ENCODE measurements around the gene COL5A3. TPM values are rescaled to one million over a fixed set of nuclear protein-coding genes. Genes with fewer than 3 reads are reported as not detected.

Gene COL5A3
- total RNA-seq, 4 donors from 2014 or later = 9.8 to 30.8 (median 25.2) TPM

DNA sequence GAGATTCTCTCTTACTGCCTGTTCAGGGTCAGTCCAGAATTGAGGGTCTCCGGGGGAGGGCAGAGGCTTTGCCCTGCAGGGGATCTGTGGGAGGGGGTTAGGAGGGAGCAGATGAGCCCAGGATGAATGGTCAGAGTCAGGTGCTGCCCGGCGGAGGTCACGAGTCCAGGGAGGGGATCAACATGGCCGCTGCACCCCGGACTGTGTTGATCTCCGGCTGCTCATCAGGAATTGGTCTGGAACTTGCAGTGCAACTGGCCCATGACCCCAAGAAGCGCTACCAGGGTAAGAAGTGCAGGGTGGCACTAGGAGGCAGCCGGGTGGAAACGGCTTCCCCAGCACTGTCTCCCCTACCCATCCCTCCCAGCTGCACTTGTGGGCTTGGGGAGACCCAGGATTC lies 3.0 kb upstream of the COL5A3 start, which contains the start of gene RDH8:
Gene RDH8, plus strand, starts transcription at position 168 of the 400 bp plus-strand sequence. Its CDS starts 15 bp downstream, at position 183.
- Histone ChIP-seq H3K4me3 (no peak within 1 kb of the TSS), H3K4me1 (peaks cover 0 to 28% (median 7%) of the 10 kb centered on the region in 3 donors), H3K9me3 (no peaks in the 10 kb centered on the region), H3K27ac (peak within 1 kb of the TSS in 1 of 4 donors; percentile 83), H3K27me3 (peaks cover 83% of the 10 kb centered on the region), H3K36me3 (no peaks in the 10 kb centered on the region)
- WGBS, 2 donors (ENCODE audit: low coverage in 1 of 2) = 42% methylated on average over 7 of the region's 10 CpGs; no CpG with 5 or more reads in 1 of the 2 donors
- TF ChIP-seq POLR2A (IDR thresholded peaks at IDR 0.05) = no peak
- TF ChIP-seq, protein P1, sequence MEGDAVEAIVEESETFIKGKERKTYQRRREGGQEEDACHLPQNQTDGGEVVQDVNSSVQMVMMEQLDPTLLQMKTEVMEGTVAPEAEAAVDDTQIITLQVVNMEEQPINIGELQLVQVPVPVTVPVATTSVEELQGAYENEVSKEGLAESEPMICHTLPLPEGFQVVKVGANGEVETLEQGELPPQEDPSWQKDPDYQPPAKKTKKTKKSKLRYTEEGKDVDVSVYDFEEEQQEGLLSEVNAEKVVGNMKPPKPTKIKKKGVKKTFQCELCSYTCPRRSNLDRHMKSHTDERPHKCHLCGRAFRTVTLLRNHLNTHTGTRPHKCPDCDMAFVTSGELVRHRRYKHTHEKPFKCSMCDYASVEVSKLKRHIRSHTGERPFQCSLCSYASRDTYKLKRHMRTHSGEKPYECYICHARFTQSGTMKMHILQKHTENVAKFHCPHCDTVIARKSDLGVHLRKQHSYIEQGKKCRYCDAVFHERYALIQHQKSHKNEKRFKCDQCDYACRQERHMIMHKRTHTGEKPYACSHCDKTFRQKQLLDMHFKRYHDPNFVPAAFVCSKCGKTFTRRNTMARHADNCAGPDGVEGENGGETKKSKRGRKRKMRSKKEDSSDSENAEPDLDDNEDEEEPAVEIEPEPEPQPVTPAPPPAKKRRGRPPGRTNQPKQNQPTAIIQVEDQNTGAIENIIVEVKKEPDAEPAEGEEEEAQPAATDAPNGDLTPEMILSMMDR (IDR thresholded peaks at IDR 0.05) = no peak
- no peak for TF ChIP-seq EP300 (IDR thresholded peaks at IDR 0.05)
- TF ChIP-seq POLR2AphosphoS5 (IDR thresholded peaks at IDR 0.05) = no peak
- no peak for ATAC-seq

DNA sequence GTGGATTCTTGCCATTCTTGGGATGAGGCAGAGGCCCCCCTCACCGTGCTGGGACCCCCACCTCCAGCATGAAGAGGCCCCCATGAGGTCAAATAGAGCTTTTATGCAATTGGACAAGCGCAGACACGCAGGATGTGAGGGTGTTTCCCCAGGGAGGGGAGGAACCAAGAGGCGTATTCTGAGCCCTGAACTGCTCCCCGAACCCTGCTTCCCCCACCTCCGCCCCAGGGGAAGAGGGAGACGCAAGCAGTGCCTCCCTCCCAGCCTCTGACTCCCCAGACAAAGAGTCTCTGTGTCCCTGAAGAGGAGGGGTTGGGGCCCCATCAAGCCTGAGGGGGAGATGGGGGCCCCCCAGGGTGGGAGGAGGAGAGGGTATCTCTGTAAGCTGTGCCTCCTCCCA lies 1.7 kb upstream of the COL5A3 start:
- H3K4me1 ChIP-seq = peaks cover 0 to 42% (median 11%) of the 10 kb centered on the region in 3 donors
- WGBS, 2 donors (ENCODE audit: low coverage in 1 of 2) = 20% methylated on average over 4 of the region's 7 CpGs; no CpG with 5 or more reads in 1 of the 2 donors
- no peaks in the 10 kb centered on the region for H3K9me3 ChIP-seq
- peak overlapping the region in 2 of 4 donors; percentile 1 to 83 for H3K27ac ChIP-seq
- H3K36me3 ChIP-seq = no peaks in the 10 kb centered on the region
- no peak for ATAC-seq
- TF ChIP-seq POLR2AphosphoS5 (IDR thresholded peaks at IDR 0.05) = no peak
- TF ChIP-seq EP300 (IDR thresholded peaks at IDR 0.05) = no peak
- no peak for TF ChIP-seq POLR2A (IDR thresholded peaks at IDR 0.05)
- TF ChIP-seq, protein P1 (IDR thresholded peaks at IDR 0.05) = no peak
- no peak overlapping the region for H3K4me3 ChIP-seq
- H3K27me3 ChIP-seq = peaks cover 96% of the 10 kb centered on the region

DNA sequence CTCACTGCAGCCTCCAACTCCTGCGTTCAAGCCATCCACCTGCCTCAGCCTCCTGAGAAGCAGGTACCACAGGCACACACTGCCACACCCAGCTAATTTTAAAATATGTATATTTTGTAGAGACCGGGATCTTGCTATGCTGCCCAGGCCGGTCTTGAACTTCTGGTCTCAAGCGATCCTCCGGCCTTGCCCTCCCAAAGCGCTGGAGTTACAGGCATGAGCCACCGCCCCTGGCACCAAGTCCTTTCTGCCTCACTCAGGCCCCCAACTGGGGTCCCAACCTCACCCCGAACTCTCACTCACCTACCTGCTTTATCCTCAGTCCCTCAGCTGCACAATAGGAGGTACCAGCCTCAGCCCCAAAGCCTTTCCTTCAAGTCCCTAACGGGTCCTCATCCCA lies 635 bp upstream of the COL5A3 start:
- Histone ChIP-seq H3K4me1 (peaks cover 0 to 50% (median 13%) of the 10 kb centered on the region in 3 donors), H3K9me3 (no peaks in the 10 kb centered on the region), H3K27me3 (peaks cover 99% of the 10 kb centered on the region), H3K4me3 (peak overlapping the region in 1 of 2 donors; percentile 62), H3K36me3 (no peaks in the 10 kb centered on the region), H3K27ac (peak overlapping the region in 2 of 4 donors; percentile 67 to 83)
- ATAC-seq = no peak
- TF ChIP-seq, protein P1 (IDR thresholded peaks at IDR 0.05) = no peak
- no peak for TF ChIP-seq POLR2A (IDR thresholded peaks at IDR 0.05)
- no peak for TF ChIP-seq POLR2AphosphoS5 (IDR thresholded peaks at IDR 0.05)
- no peak for TF ChIP-seq EP300 (IDR thresholded peaks at IDR 0.05)
- whole genome bisulfite sequencing, 2 donors (ENCODE audit: low coverage in 1 of 2) = 80 to 81% methylated on average over 8 to 9 of the region's 9 CpGs

DNA sequence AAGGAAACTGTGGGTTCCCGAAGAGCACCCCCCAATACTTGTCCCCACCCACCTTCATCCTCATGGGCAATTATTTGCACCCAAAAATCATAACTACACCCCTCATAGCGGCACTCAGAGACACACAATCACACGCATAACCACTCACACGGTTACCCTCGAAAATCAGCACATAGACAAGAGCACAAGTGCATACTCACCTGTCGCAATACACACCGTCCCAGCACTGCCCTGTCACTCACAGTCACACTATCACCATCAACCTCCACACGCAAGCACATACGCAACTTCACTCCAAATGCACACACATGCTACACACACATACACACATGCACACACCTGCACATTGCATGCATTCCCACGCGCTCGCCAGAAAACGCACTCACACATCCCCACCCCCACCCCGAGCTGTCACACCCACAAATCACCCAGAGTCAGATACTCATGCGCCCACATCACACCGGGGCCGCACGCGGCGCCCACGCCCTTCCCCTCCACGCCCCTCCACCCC lies 535 bp downstream of the COL5A3 start:
- H3K9me3 ChIP-seq = no peaks in the 10 kb centered on the region
- peak overlapping the region in 3 of 4 donors; percentile 76 to 83 (median 78) for H3K27ac ChIP-seq
- no peak for ATAC-seq
- TF ChIP-seq POLR2A (IDR thresholded peaks at IDR 0.05) = no peak
- TF ChIP-seq EP300 (IDR thresholded peaks at IDR 0.05) = no peak
- TF ChIP-seq POLR2AphosphoS5 (IDR thresholded peaks at IDR 0.05) = no peak
- TF ChIP-seq, protein P1 (IDR thresholded peaks at IDR 0.05) = no peak
- peaks cover 0 to 7% of the 10 kb centered on the region in 2 donors for H3K36me3 ChIP-seq
- H3K4me3 ChIP-seq = peak overlapping the region; percentile 29 to 62
- WGBS, 2 donors (ENCODE audit: low coverage in 1 of 2) = 4 to 14% methylated on average over 9 to 22 of the region's 22 CpGs
- peaks cover 0 to 61% (median 17%) of the 10 kb centered on the region in 3 donors for H3K4me1 ChIP-seq
- H3K27me3 ChIP-seq = peaks cover 100% of the 10 kb centered on the region

Measured in gastroesophageal sphincter (tissue), 4 donors.